ENCODE measurements around the gene IQCE. TPM values are rescaled to one million over a fixed set of nuclear protein-coding genes. Genes with fewer than 3 reads are reported as not detected.

Gene IQCE
- total RNA-seq, 1 experiment from 2014 or later = 21.4 TPM

GRCh38 chr7:2582006-2582735 is 23.4 kb downstream of the IQCE start:
- no peak overlapping the region for H2AFZ ChIP-seq (ENCODE audit: low read depth, low read length, poor library complexity, severe bottlenecking)
- H4K20me1 ChIP-seq (ENCODE audit: insufficient read depth) = no peaks in the 10 kb centered on the region
- H3K4me2 ChIP-seq (ENCODE audit: low read length) = no peak overlapping the region
- POLR2A ChIA-PET = no interaction called here
- TF ChIP-seq, protein P1, sequence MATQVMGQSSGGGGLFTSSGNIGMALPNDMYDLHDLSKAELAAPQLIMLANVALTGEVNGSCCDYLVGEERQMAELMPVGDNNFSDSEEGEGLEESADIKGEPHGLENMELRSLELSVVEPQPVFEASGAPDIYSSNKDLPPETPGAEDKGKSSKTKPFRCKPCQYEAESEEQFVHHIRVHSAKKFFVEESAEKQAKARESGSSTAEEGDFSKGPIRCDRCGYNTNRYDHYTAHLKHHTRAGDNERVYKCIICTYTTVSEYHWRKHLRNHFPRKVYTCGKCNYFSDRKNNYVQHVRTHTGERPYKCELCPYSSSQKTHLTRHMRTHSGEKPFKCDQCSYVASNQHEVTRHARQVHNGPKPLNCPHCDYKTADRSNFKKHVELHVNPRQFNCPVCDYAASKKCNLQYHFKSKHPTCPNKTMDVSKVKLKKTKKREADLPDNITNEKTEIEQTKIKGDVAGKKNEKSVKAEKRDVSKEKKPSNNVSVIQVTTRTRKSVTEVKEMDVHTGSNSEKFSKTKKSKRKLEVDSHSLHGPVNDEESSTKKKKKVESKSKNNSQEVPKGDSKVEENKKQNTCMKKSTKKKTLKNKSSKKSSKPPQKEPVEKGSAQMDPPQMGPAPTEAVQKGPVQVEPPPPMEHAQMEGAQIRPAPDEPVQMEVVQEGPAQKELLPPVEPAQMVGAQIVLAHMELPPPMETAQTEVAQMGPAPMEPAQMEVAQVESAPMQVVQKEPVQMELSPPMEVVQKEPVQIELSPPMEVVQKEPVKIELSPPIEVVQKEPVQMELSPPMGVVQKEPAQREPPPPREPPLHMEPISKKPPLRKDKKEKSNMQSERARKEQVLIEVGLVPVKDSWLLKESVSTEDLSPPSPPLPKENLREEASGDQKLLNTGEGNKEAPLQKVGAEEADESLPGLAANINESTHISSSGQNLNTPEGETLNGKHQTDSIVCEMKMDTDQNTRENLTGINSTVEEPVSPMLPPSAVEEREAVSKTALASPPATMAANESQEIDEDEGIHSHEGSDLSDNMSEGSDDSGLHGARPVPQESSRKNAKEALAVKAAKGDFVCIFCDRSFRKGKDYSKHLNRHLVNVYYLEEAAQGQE (IDR thresholded peaks at IDR 0.05; ENCODE audit: low read depth) = no peak
- TF ChIP-seq JUND (IDR thresholded peaks at IDR 0.05) (no peak), CBX3 (IDR thresholded peaks at IDR 0.05; ENCODE audit: low read depth) (no peak), YY1 (IDR thresholded peaks at IDR 0.05; ENCODE audit: extremely low read depth, insufficient replicate concordance, low read depth, low read length) (no peak), EZH2 (IDR thresholded peaks at IDR 0.05) (no peak), ZNF274 (IDR thresholded peaks at IDR 0.05; ENCODE audit: low read depth, low read length) (no peak), FOSL1 (IDR thresholded peaks at IDR 0.05; ENCODE audit: low read depth) (no peak), RAD21 (IDR thresholded peaks at IDR 0.05; ENCODE audit: low read depth) (no peak), POLR2A (IDR thresholded peaks at IDR 0.05; ENCODE audit: borderline replicate concordance, extremely low read depth, insufficient read depth, insufficient read length) (no peak), CEBPB (IDR thresholded peaks at IDR 0.05; ENCODE audit: low read depth) (no peak), ELF1 (IDR thresholded peaks at IDR 0.05; ENCODE audit: borderline replicate concordance, low read depth) (no peak), POLR2AphosphoS5 (IDR thresholded peaks at IDR 0.05; ENCODE audit: low read depth, low read length) (no peak), EZH2phosphoT487 (IDR thresholded peaks at IDR 0.05; ENCODE audit: borderline replicate concordance) (no peak), ZBTB33 (IDR thresholded peaks at IDR 0.05; ENCODE audit: extremely low read depth, insufficient replicate concordance, low read length) (no peak), SIN3A (IDR thresholded peaks at IDR 0.05; ENCODE audit: low read depth) (no peak)
- TF ChIP-seq, protein P2, sequence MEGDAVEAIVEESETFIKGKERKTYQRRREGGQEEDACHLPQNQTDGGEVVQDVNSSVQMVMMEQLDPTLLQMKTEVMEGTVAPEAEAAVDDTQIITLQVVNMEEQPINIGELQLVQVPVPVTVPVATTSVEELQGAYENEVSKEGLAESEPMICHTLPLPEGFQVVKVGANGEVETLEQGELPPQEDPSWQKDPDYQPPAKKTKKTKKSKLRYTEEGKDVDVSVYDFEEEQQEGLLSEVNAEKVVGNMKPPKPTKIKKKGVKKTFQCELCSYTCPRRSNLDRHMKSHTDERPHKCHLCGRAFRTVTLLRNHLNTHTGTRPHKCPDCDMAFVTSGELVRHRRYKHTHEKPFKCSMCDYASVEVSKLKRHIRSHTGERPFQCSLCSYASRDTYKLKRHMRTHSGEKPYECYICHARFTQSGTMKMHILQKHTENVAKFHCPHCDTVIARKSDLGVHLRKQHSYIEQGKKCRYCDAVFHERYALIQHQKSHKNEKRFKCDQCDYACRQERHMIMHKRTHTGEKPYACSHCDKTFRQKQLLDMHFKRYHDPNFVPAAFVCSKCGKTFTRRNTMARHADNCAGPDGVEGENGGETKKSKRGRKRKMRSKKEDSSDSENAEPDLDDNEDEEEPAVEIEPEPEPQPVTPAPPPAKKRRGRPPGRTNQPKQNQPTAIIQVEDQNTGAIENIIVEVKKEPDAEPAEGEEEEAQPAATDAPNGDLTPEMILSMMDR (IDR thresholded peaks at IDR 0.05 in 2 of 3, conservative IDR thresholded peaks at IDR 0.05 in 1 of 3; ENCODE audit: borderline replicate concordance in 1 of 3, insufficient read depth in 1 of 3, low read depth in 2 of 3, low read length in 2 of 3) = no peak
- TF ChIP-seq, protein P3, sequence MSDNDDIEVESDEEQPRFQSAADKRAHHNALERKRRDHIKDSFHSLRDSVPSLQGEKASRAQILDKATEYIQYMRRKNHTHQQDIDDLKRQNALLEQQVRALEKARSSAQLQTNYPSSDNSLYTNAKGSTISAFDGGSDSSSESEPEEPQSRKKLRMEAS (IDR thresholded peaks at IDR 0.05) = no peak
- CTCF ChIA-PET = no interaction called here
- peaks cover 0 to 4% of the 10 kb centered on the region in 2 experiments; a peak in 1 of 4 replicates for H3K36me3 ChIP-seq (ENCODE audit: control insufficient read depth in 1 of 2, insufficient read depth in 2 of 2, low read length in 2 of 2)
- no TSS peak for BruUV-seq (replicated peaks)
- DNase-seq (ENCODE audit: low read depth, low spot score) (no peak), ATAC-seq (no peak)
- no peaks in the 10 kb centered on the region for H3K79me2 ChIP-seq (ENCODE audit: insufficient read depth, low read length)
- H3K4me3 ChIP-seq (replicated peaks in 1 of 2; ENCODE audit: low read depth in 1 of 2, low read length in 2 of 2) = no peak overlapping the region
- H3K27ac ChIP-seq (ENCODE audit: low read depth, low read length) = no peak overlapping the region
- no peaks in the 10 kb centered on the region for H3K9me2 ChIP-seq (ENCODE audit: insufficient read depth)
- intact Hi-C loops (cut with micrococcal nuclease) = no loop called here
- no peak overlapping the region for H3K9ac ChIP-seq (ENCODE audit: low read length)
- RAD21 ChIA-PET (ENCODE audit: low non-redundant PET in 1 of 2, low total read pairs in 2 of 2, uncharacterized antibody in 2 of 2, unreplicated experiment in 2 of 2) = no interaction called here
- H3K27me3 ChIP-seq (ENCODE audit: insufficient read depth, low read length) = no peaks in the 10 kb centered on the region
- H3K9me3 ChIP-seq (ENCODE audit: control insufficient read depth in 1 of 2, insufficient read depth in 1 of 2, low read depth in 1 of 2, low read length in 2 of 2) = no peaks in the 10 kb centered on the region
- no peaks in the 10 kb centered on the region for H3K4me1 ChIP-seq (ENCODE audit: control insufficient read depth in 1 of 2, insufficient read depth in 2 of 2, low read length in 2 of 2)
